A673 (cell line): ENCODE measurements around the gene DTNA. TPM values are rescaled to one million over a fixed set of nuclear protein-coding genes. Genes with fewer than 3 reads are reported as not detected.

Source experiments
- BruUV-seq: library from RNA; stranded (reverse); fragments of 400-500 nt; replicated peaks from 2 replicates; lab custom pipeline; 2021; lab: Mats Ljungman, UMichigan
- CTCF ChIA-PET: fragments of 300-600 bp; sonication (Branson Sonifier 250); formaldehyde crosslinking; loops from one replicate; lab custom pipeline; 2022; ENCODE audit warnings: antibody characterized with exemption; lab: Charles Lee
- POLR2A ChIA-PET: fragments of 300-600 bp; sonication (Branson Sonifier 250); formaldehyde crosslinking; loops from one replicate; lab custom pipeline; 2022; ENCODE audit warnings: antibody characterized with exemption; ENCODE audit not compliant: low non-redundant PET; lab: Charles Lee
- DNase-seq: peaks from one replicate; pipeline ENCODE4 v3.0.0-alpha.2; 2015; ENCODE audit warnings: low spot score
- H3K27ac ChIP-seq: fragments of 200-600 bp; sonication (generic); 2 replicates; pipeline ENCODE4 v1.5.1; 2016; ENCODE audit warnings: mixed run types, low read depth, mild to moderate bottlenecking, mixed read lengths, antibody characterized with exemption, low read length; ENCODE audit not compliant: poor library complexity, severe bottlenecking
- H3K27me3 ChIP-seq: fragments of 200-600 bp; sonication (generic); replicated peaks from 2 replicates; pipeline ENCODE4 v1.6.1; 2017; ENCODE audit warnings: mixed run types, low read depth, mild to moderate bottlenecking, mixed read lengths, antibody characterized with exemption, low read length; ENCODE audit not compliant: insufficient read depth, poor library complexity
- H3K36me3 ChIP-seq: fragments of 200-600 bp; sonication (generic); 2 replicates; pipeline ENCODE4 v1.6.1; 2016; ENCODE audit warnings: mixed run types, mild to moderate bottlenecking, mixed read lengths, antibody characterized with exemption, low read length; ENCODE audit not compliant: insufficient read depth, poor library complexity, severe bottlenecking
- H3K4me1 ChIP-seq: fragments of 200-600 bp; sonication (generic); 2 replicates; pipeline ENCODE4 v1.6.1; 2017; ENCODE audit warnings: mixed run types, mild to moderate bottlenecking, mixed read lengths, antibody characterized with exemption, low read length; ENCODE audit not compliant: insufficient read depth, poor library complexity, severe bottlenecking
- H3K4me3 ChIP-seq: fragments of 200-600 bp; sonication (generic); 2 replicates; pipeline ENCODE4 v1.5.1; 2016; ENCODE audit warnings: low read depth, mixed run types, mild to moderate bottlenecking, mixed read lengths, low read length; ENCODE audit not compliant: poor library complexity, severe bottlenecking
- H3K9me3 ChIP-seq: fragments of 200-600 bp; sonication (generic); 2 replicates; pipeline ENCODE4 v1.6.1; 2016; ENCODE audit warnings: mixed run types, low read depth, mild to moderate bottlenecking, mixed read lengths, antibody characterized with exemption, low read length; ENCODE audit not compliant: poor library complexity, severe bottlenecking
- EZH2 ChIP-seq: fragments of 200-600 bp; sonication (generic); IDR thresholded peaks from 2 replicates; pipeline ENCODE4 v1.6.1; 2017; ENCODE audit warnings: borderline replicate concordance, low read depth, mild to moderate bottlenecking, mixed read lengths, antibody characterized with exemption, low read length; ENCODE audit not compliant: poor library complexity, severe bottlenecking
- intact Hi-C: fragments of 100-400 bp; cut with micrococcal nuclease; formaldehyde crosslinking; loops from one replicate; pipeline ENCODE4 v1.10.0; 2022; ENCODE audit not compliant: unreplicated experiment
- total RNA-seq: library from RNA; stranded (reverse); gene quantifications from 2 replicates; pipeline ENCODE4 v1.2.3, GENCODE V29; 2021
- TF ChIP-seq, protein P1 (sequence below): fragments of 300-800, 200-600 bp; sonication (generic); conservative IDR thresholded peaks from 2 replicates; pipeline ENCODE4 v1.5.1; 2017; ENCODE audit warnings: low read depth, mild to moderate bottlenecking, antibody characterized with exemption, low read length, moderate library complexity, mixed read lengths

Gene DTNA
- total RNA-seq, 1 experiment from 2014 or later = 18.6 TPM

DNA sequence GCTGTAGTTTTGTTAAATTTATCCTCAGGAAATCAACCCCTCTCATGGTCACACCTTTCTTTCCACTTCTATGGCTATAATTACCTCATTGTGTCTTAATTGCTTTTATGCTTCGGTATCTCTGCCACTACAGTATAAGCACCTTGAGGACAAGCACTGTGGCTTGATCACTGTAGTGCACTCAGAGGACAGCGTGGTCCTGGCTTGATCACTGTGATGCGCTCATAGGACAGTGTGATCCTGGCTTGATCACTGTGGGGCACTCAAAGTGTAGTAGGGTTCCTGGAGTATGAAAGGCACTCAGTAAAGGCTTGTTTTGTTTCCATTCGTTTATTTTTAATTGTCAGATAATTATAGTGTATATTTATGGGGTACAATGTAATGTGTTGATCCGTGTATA is 44.2 kb downstream of the DTNA start:
- intact Hi-C loops = no loop called here

DNA sequence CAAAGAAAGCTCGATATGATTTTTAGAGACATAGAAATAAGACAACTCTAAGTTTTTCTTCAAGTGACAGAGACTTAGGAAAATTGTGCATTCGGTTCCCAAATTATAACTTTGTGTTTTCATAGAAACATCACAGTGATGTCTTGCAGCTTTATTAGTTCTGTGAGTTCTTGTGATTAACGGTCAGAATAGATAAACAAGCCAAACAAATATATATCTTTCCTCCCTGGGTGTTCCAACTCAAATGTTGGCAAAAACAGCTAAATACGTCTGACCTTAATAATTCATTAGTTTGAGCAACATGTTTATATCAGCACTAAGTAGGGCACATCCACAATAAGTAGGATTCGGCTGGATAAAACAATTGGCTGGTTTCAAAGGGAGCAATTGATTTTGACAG is 47.6 kb downstream of the DTNA start:
- CTCF ChIA-PET = no interaction called here

More for the DNA sequence above, 44.2 kb downstream of the DTNA start:
- no peaks in the 10 kb centered on the region for H3K36me3 ChIP-seq
- no peaks in the 10 kb centered on the region for H3K27me3 ChIP-seq
- no peaks in the 10 kb centered on the region for H3K9me3 ChIP-seq
- CTCF ChIA-PET = no interaction called here
- DNase-seq = no peak
- TF ChIP-seq, protein P1, sequence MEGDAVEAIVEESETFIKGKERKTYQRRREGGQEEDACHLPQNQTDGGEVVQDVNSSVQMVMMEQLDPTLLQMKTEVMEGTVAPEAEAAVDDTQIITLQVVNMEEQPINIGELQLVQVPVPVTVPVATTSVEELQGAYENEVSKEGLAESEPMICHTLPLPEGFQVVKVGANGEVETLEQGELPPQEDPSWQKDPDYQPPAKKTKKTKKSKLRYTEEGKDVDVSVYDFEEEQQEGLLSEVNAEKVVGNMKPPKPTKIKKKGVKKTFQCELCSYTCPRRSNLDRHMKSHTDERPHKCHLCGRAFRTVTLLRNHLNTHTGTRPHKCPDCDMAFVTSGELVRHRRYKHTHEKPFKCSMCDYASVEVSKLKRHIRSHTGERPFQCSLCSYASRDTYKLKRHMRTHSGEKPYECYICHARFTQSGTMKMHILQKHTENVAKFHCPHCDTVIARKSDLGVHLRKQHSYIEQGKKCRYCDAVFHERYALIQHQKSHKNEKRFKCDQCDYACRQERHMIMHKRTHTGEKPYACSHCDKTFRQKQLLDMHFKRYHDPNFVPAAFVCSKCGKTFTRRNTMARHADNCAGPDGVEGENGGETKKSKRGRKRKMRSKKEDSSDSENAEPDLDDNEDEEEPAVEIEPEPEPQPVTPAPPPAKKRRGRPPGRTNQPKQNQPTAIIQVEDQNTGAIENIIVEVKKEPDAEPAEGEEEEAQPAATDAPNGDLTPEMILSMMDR = no peak
- no peak for TF ChIP-seq EZH2
- no TSS peak for BruUV-seq
- H3K4me3 ChIP-seq = no peak overlapping the region
- H3K27ac ChIP-seq = no peak overlapping the region
- POLR2A ChIA-PET = no interaction called here
- H3K4me1 ChIP-seq = no peaks in the 10 kb centered on the region

DNA sequence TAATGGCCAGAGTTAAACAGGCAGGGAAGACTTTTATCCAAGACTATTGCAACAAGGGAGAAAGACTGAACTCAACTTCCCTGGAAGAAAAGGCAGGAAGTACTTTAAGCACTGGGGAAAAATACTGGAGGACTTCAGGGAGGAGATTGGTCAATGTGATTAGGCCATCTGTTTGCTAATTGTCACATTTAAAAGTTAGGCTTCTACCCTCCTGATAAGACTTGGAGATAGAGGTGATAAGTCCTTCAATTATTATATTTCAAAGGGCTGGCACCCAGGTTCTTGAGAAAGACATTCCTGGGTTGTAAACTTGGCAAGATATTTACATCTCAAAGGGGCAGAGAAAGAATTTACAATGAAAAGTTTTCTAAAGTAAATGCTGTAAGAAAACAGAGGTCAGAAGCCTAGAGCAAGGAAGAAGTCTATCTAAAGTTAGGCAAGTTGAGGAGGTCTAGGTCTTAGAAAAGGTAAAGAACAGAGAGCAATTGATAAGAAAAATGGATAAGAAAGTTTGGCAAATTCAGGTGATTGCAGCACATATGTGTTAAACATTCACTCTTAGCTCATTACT is 48.4 kb downstream of the DTNA start:
- no peaks in the 10 kb centered on the region for H3K27me3 ChIP-seq
- ChIA-PET CTCF (no interaction called here), POLR2A (no interaction called here)
- intact Hi-C loops = no loop called here
- no peak overlapping the region for H3K4me3 ChIP-seq
- no peak for DNase-seq
- no TSS peak for BruUV-seq
- H3K36me3 ChIP-seq = no peaks in the 10 kb centered on the region
- no peaks in the 10 kb centered on the region for H3K9me3 ChIP-seq
- H3K27ac ChIP-seq = no peak overlapping the region
- TF ChIP-seq, protein P1 = no peak
- no peak for TF ChIP-seq EZH2
- H3K4me1 ChIP-seq = no peaks in the 10 kb centered on the region

More for the DNA sequence above, 47.6 kb downstream of the DTNA start:
- H3K36me3 ChIP-seq = no peaks in the 10 kb centered on the region
- no peaks in the 10 kb centered on the region for H3K9me3 ChIP-seq
- TF ChIP-seq EZH2 = no peak
- TF ChIP-seq, protein P1 = no peak
- DNase-seq = no peak
- no TSS peak for BruUV-seq
- H3K27me3 ChIP-seq = no peaks in the 10 kb centered on the region
- H3K27ac ChIP-seq = no peak overlapping the region
- H3K4me1 ChIP-seq = no peaks in the 10 kb centered on the region
- POLR2A ChIA-PET = no interaction called here
- intact Hi-C loops = no loop called here
- H3K4me3 ChIP-seq = no peak overlapping the region
